Measurements from ENCODE around the gene GALNT6.
A peak's percentile ranks its signal among the peaks of the same experiment; 100 is the strongest.
"Not testable (repeated sequence)": the region's sequence is repeated elsewhere in the genome, so short reads cannot be mapped to it uniquely, and the experiment has no call there.

Gene GALNT6

GRCh38 chr12:51357374-51358047, 33.7 kb downstream of the GALNT6 start:
- DNase-seq, result no peak

- DNase-seq, result peak in 7 of 14 donors; percentile 8 to 52 (median 24)
Observed at GRCh38 chr12:51351913-51352532, 39.2 kb downstream of the GALNT6 start.

- DNase-seq, result no peak
Observed at GRCh38 chr12:51349026-51349425, 42.2 kb downstream of the GALNT6 start.

- no peak for DNase-seq
Observed at GRCh38 chr12:51348116-51348515, 43.1 kb downstream of the GALNT6 start.

- DNase-seq, result no peak
Observed at GRCh38 chr12:51346581-51346980, 44.6 kb downstream of the GALNT6 start, which contains the start of gene CELA1. Gene CELA1 (minus strand): TSS chr12:51346679. CDS start chr12:51346638, 41 bp downstream.

- DNase-seq, result no peak
Observed at GRCh38 chr12:51345681-51346080, 45.5 kb downstream of the GALNT6 start.

GRCh38 chr12:51343201-51343600, 48.0 kb downstream of the GALNT6 start:
- no peak for DNase-seq

GRCh38 chr12:51342416-51342815, 48.8 kb downstream of the GALNT6 start:
- no peak for DNase-seq

GRCh38 chr12:51341251-51342007, 49.8 kb downstream of the GALNT6 start:
- DNase-seq, result peak in 12 of 14 donors; percentile 21 to 74 (median 40)

- no peak for DNase-seq
Observed at GRCh38 chr12:51339750-51340149, 51.5 kb downstream of the GALNT6 start.

- not testable (repeated sequence) for DNase-seq
Observed at GRCh38 chr12:51337336-51337735, 53.9 kb downstream of the GALNT6 start.

GRCh38 chr12:51335931-51336330, 55.3 kb downstream of the GALNT6 start:
- DNase-seq, result no peak

- DNase-seq, result no peak
Observed at GRCh38 chr12:51334764-51335163, 56.4 kb downstream of the GALNT6 start.

GRCh38 chr12:51333536-51333935, 57.7 kb downstream of the GALNT6 start:
- DNase-seq, result no peak

GRCh38 chr12:51330186-51330585, 61.0 kb downstream of the GALNT6 start:
- DNase-seq, result no peak

GRCh38 chr12:51329742-51330141, 61.5 kb downstream of the GALNT6 start:
- no peak for DNase-seq

- DNase-seq, result no peak
Observed at GRCh38 chr12:51328587-51328986, 62.6 kb downstream of the GALNT6 start.

- peak in 5 of 14 donors; percentile 15 to 41 (median 29) for DNase-seq
Observed at GRCh38 chr12:51326698-51327439, 64.3 kb downstream of the GALNT6 start.

- DNase-seq, result no peak
Observed at GRCh38 chr12:51324953-51325352, 66.3 kb downstream of the GALNT6 start.

GRCh38 chr12:51323966-51324895, 67.0 kb downstream of the GALNT6 start, which contains the start of gene BIN2:
Gene BIN2 (minus strand): TSS chr12:51324174. CDS start chr12:51324102, 72 bp downstream.
- DNase-seq, result peak in 6 of 14 donors; percentile 2 to 57 (median 14)

- DNase-seq, result peak in 1 of 14 donors; percentile 14
Observed at GRCh38 chr12:51323317-51323960, 67.8 kb downstream of the GALNT6 start.
